Measurements from ENCODE around the gene OTOGL. TPM values are rescaled to one million over a fixed set of nuclear protein-coding genes. Genes with fewer than 3 reads are reported as not detected.
"Not testable (repeated sequence)": the region's sequence is repeated elsewhere in the genome, so short reads cannot be mapped to it uniquely, and the experiment has no call there.

The OTOGL gene
- total RNA-seq, 1 donor from 2014 or later: 0.03 TPM

DNA sequence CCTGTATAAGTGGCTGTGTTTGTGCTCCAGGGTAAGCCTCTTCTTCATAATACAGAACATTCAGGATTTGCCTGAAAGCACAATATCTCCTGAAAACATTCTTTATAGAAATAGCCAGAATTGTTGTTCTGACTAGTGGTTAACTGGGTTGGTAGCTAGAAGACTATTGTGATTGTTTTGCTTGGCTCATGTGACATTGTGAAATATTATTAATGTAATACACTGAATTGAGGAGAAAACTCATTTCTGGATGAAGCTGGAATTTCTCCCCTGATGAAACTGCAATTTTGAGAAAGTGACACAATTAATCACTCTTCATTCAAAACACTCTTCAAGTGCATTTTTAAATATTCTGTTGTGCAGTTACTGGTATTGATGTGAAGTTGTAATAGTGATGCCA is 172.4 kb downstream of the OTOGL start:
- DNase-seq (ENCODE audit: low spot score) (no peak), ATAC-seq (no peak)

DNA sequence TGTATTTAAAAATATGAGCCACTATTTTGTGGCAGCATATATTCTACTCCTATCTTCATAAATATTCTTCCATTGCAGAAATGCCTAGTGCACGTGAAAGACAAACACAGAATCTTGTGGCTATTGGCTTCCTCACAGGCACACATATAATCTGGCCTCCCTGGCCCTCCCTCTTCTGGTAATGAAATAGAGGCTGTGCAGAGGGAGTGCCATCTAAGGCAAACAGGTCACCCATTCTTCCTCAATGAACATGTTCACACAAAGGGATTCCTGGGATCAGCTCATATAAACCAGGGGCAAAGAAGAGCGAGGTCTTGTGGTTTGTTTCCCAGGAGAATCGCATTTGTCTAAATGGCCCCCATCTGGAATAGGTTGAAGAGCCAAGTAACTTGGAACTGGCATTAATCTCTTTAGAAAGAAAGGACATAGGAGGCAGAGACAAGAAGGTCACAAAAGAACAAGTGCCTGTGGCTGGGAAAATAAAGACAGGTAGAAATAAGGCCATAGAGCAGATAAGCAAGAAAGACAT is 173.1 kb downstream of the OTOGL start:
- DNase-seq (ENCODE audit: low spot score) (no peak), ATAC-seq (no peak)

DNA sequence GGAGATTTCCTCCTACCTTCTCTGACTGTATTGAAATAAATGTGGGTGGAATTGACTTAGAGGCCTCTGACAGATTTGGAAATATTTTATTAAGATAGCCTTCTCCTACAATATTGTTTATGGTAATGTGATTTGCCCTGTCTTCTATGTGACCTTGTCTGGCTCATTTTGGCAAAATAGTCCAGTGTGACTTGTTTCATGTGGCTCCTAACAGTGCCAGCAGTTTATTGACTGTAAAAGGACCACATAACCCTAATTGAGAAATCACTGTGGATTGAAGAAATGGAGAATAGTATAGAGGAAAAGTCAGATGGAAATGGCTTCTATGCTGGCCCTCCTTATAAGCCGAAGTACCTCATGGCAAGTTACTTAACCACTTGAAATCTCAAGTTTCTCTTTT is 173.8 kb downstream of the OTOGL start:
- ATAC-seq (peak; percentile 52), DNase-seq (ENCODE audit: low spot score) (no peak)

DNA sequence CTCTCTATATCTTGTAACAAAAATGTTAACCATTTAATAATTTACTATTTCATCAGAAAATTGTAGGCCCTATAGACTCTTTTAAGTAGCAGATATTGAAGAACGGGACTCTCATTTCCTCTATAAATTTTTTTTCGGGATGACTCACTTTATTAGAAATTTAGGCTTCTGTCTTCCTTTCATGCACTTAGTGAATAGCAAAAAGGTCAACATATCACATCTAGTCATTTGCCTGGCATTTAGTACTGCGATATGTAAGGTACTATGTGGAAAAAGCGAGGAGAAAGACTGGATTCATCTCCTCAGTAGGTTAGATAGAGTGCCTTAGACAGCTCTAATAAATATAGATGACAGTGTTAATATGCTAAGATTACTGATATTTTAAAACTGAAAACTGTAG is 178.4 kb downstream of the OTOGL start:
- DNase-seq (ENCODE audit: low spot score) (no peak), ATAC-seq (no peak)

DNA sequence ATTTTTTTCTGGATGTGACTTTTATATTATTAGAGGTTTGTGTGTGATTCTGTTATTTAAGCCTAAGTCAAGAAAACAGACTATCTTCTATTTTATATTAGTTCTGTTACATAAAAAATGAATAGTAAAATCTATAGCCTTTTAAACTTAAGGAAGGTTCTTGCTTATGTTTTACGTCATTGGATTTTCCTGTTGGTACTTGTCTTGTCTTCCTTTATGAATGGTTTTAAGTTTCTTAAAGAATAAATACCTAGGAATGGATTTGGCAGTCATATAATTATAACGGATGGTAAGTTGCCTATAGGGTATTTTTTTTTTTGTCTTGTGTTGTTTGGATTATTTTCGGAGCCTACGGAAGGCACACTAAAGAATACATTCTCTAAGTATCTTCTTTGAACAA is 182.9 kb downstream of the OTOGL start:
- DNase-seq (ENCODE audit: low spot score) (no peak), ATAC-seq (no peak)

DNA sequence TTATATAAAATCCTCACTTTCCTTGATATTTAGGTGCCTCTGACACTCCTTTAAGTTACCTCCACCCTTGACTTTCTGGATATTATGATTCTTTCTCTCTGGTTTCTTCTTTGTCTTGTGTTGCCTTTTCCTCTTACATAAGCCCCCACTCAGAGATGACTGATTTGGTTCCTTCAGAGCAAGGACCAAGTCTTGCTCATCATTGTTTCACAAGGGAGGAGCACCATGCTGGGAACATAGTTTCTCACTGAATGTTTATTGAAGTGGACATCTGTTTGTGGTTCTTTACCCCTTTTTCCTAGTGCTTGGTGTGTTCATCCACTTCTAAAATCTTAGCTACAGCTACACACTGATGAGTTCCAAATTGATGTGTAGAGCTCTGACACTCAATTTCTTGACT is 183.4 kb downstream of the OTOGL start:
- DNase-seq (ENCODE audit: low spot score): no peak

DNA sequence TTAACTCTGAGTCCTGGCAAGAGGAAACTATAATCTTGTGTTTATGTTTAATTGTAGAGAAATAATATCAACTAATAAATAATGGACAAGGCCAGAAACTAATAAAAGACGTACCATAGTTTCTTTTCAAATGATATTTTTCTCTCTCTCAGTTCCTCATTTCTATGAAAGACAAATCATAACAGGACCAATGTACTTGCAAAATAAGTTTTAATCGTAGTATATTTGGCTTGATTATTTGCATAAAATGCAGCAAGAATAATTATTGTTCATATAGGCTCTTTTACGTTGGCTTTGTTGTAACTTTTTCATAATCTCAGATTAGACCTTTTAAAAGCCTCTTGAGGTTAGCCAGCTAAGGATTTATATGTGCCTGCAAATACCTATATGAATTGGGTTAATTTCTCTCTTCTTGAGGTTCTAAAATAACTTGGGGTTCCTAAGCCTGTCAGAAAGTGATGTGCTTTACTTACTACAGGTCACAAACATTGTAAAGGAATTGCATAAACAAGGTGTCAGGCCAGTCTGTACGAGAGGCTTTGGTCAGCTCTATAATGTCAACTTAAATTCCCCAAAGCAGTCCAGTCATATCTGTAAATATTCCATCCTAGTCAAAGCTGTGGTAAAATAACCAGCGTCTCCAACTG is 191.9 kb downstream of the OTOGL start:
- no peak for DNase-seq (ENCODE audit: low spot score)
- ATAC-seq: no peak

More for the DNA sequence above, 183.4 kb downstream of the OTOGL start:
- no peak for ATAC-seq

DNA sequence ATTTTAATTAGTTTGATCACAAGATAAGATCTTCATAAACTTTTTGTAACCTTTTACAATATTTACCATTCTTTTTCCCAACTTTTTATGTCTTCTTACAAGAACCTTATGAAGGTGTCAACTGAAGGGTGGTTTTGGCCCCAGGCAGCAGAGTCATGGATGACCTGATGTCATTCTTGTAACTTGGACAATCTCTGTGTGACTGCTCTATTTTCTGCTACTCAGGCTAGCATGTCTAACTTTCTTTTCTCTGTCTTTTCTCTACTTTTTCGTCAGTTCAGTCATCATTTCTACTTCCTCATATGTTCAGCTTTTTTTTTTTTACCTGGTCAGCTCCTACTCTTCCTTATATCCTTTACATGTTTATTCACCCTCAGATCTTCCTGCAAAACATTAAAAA is 194.0 kb downstream of the OTOGL start:
- no peak for DNase-seq (ENCODE audit: low spot score)
- ATAC-seq: no peak

DNA sequence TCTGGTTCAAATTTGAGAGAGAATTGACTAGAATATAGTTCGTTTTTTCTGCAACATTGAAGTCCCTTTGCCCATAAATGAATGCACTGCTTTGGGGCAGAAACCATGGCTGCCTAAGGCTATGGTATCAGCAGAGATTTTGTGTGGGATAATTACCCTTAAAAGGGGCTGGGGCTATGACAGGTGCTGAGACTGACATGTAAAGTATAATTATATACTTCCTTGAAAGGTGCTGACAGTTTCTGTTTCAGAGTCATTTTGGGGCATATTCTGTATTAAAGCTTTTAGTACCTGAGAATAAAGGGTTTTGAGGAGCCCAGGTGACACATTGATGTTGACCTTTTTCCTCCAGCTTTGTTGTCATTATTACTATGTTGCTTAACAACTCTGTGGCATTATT is 194.4 kb downstream of the OTOGL start:
- ATAC-seq (no peak), DNase-seq (ENCODE audit: low spot score) (no peak)

DNA sequence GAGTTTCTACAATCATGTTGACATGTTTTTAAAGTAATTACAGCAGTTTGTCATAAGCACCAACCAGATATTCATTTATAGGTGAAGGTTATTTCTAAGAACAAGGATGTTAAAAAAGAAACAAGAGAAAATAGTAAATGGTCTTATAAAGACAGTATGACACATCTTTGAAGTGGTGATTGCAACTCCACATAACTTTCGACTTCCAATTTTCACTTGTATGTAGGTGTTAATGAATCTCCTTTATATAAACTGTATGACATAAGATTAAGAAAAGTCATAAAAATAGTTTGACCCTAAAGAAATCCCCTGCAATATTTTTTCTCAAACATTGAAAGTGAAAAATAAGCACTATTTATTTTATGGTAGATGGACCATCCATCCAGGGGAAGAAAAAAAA is 199.9 kb downstream of the OTOGL start:
- DNase-seq (ENCODE audit: low spot score): no peak
- no peak for ATAC-seq

DNA sequence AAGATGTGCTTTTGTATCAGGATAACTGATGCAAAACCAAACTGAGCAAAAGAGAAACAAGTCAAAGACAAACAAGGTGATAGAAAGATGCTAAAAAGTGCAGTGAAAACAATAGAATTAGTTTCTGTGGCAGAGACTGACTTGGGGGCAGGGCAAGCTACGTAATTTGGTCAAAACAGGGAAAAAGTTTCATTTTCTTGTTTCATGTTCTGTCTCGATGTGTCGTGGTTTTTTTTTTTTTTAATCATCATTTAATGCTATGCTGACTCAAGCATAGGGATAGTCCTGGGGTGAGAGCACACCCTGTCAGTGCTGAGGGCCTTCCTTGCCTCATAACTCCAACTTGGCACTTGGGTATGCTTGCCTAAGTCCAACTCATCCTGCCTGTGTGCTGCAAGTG is 200.6 kb downstream of the OTOGL start:
- no peak for DNase-seq (ENCODE audit: low spot score)
- ATAC-seq: no peak

DNA sequence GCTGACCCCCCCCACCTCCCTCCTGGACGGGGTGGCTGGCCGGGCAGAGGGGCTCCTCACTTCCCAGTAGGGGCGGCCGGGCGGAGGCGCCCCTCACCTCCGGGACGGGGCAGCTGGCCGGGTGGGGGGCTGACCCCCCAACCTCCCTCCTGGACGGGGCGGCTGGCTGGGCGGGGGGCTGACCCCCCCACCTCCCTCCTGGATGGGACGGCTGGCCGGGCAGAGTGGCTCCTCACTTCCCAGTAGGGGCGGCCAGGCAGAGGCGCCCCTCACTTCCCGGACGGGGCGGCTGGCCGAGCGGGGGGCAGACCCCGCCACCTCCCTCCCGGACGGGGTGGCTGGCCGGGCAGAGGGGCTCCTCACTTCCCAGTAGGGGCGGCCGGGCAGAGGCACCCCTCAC is 208.1 kb downstream of the OTOGL start:
- ATAC-seq; DNase-seq (ENCODE audit: low spot score): not testable (repeated sequence)

DNA sequence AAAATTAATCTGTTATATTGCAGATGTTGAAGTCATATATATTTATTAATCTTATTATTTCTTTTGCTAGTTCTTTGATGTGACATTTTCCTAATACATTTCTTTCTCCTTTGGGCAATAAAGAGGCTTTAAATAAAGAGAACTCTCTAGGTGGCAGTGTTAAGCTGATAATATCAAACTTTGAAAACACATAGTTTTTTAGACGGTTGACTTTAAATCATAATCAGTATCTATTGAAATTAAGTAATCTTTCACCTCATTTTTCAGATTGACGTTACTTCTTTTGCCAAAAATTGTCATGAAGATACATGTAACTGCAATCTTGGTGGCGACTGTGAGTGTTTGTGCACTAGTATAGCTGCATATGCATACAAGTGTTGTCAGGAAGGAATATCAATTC is 213.9 kb downstream of the OTOGL start:
- DNase-seq (ENCODE audit: low spot score) (no peak), ATAC-seq (no peak)

DNA sequence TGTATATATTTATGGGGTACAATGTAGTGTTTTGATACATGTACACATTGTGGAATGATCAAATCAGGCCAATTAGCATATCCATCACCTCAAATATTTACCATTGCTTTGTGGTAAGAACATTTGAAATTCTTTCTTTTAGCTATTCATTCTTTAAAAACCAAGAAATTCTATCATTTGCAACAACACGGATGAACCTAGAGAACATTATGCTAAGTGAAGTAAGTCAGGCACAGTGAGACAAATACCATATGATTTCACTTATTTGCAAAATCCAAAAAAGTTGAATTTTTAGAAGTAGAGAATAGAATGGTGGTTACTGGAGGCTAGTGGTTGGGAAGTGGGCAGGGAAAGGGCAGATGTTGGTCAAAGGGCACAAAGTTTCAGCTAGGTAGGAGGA is 215.4 kb downstream of the OTOGL start:
- no peak for ATAC-seq
- DNase-seq (ENCODE audit: low spot score): no peak

DNA sequence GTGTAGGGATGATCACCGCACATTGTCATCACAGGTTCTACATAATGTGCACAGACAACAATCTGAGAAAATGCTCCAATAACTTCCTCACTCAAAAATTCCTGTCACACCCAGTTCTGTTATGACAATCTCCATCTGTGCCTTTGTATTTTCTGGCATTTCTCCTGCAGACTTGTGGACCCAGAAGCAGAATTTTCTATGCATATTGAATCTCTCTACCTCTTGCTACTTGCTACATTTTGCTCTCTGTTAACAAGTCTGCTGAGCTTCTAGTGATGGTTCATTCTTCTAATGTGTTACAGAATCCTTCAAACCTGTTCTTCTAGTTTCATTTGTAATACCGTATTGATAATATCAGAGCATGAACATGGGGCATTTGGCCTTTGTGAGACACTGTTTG is 216.9 kb downstream of the OTOGL start:
- ATAC-seq (no peak), DNase-seq (ENCODE audit: low spot score) (no peak)

DNA sequence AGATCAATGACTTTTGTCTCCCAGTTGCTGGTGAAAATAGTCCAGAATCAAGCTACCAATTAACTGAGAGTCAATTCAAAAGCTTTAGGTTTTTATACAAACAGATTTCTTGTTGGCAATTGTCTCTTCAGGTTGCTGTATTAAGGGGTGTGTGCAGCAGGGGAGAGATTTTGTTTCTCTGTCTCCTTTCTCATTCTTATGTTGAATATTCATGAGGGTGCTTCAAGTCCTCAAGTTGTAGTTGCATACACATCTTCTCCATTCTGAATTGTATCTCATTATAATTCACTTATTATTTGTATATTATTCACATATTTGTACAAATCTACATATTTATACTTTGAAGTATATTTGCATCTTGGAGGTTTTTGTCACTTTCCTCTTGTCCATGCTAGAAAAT is 218.0 kb downstream of the OTOGL start:
- DNase-seq (ENCODE audit: low spot score): no peak
- no peak for ATAC-seq

DNA sequence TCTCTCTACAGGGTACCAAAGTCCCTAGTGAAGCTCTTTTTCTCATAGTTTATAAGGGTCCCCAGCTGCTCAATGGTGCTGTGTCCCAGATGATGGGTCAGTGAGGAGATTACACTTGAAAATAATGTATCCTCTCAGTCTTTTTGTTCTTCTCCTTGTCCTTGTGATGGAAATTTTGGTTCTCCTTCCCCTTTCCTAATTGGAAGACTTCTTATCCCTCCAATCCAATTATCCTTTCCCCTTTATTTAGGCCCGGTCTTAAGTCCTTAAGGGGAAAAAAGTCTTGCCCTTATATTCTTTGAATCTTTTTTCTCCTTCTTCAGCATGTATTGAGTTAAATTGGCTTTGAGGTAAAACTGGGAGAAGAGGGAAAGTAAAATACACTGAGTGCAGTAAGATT is 218.6 kb downstream of the OTOGL start:
- ATAC-seq (no peak), DNase-seq (ENCODE audit: low spot score) (no peak)

DNA sequence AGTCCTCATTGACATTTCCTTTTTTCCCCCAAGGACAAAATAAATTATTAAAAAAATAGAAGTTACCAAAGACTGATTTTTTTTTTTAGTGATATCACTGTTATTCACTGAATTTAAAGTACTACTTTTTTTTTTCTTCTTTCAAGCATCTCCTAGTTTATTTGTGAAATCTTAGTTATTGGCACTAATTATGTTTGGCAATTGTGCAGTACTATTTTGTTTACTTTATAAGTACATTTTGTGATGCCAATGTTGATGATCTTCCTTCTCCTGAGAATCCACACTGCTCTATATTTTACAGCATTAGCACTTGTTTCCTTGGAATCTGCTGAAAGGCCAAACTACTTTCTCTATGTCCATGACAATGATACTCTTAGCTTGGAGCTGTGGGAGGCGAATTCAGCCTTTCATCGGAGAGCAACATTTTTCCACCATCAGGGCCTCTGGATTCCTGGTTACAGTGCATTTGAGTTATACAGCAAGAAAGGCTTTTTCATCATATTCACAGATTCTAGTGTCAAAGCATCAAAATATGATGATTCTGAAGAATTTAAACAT is 220.9 kb downstream of the OTOGL start:
- ATAC-seq (no peak), DNase-seq (ENCODE audit: low spot score) (no peak)

DNA sequence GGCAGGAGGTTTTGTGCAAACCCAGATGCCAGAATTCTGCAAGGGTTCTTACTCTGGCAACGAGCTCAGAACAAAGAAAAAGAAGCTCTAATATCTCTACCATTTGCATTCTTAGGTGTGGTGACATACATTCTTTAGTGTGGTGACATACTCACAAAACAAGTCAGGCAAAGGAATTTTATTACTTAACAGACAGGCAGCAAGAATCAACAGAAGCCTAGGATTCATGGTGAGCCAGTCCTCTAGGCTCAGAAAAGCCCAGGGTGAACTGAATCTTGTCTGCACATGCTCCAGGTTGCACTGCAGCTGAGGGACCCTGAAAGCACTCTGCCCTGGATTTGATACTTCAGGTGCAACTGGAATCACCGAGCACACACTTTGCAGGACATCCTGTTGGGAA is 222.3 kb downstream of the OTOGL start:
- DNase-seq (ENCODE audit: low spot score) (no peak), ATAC-seq (no peak)

DNA sequence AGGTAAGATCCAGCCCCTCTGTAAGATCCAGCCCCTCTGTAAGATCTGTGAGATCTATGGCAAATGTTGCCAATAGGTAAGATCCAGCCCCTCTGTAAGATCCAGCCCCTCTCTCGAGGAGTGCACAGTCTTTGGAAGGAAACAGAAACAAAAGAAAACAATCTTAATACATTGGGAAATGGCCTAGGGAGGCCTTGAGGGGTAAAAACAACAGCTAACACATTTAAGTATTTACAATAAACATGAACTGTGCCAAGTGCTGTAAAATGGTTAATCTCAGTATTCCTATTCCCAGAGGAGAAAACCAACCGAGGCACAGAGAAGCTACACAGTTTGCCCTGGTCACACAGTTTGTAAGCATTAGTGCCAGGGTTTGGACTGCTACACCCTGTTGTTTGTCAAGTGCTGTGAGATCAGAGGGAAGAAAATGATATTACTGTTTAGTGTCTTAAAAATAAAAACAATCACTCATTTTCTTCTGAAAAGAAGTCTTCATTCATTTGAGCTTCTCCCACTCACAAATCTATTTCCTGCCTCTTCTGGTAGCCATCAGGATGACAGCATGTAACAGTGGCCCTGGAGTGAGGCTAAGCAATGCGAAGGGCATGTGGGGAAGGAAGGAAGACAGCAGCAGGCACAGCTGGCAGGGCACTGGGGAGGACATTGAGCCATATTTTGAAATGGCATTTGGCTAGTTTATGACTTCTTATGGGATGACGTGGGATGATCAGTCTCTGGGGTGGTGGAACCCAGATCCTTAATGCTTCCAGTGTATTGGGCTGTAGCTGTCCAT is 226.0 kb downstream of the OTOGL start:
- ATAC-seq (no peak), DNase-seq (ENCODE audit: low spot score) (no peak)

DNA sequence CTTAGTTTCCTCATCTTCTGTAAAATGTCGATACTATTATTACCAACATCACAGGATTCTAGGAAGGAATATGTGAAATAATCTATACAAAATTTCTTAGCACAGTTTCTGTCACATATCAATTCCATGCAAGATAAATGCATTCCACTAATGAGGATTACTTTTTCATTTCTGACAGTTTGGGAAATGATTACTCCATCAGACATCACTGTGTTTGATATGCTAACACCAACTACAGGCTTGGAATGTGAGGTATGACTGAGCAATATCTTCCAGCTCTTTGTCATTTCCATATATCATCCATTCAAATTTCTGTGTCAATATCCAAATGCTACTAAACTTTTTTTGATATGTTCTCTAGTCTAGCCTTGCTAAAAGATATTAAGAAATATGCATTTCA is 233.5 kb downstream of the OTOGL start:
- ATAC-seq: no peak
- DNase-seq (ENCODE audit: low spot score): no peak

DNA sequence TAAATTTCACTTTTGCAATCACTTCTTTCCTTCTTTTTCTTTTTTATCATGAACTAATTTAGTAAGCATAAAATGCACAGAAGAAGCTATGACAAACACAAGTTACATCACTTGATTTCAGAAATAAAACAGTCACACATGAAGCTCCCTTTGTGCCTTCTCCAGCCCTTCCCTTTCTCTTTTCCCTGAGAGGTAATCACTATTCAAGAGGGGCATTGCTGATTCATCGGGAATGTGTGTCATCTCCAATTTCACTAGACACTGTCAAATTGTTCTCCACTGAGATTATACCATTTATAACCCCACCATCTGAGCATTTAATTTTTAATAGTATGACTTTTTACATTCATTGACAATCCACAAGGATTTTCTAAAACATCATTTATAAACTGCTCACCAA is 253.1 kb downstream of the OTOGL start:
- DNase-seq (ENCODE audit: low spot score) (no peak), ATAC-seq (no peak)

All from left lobe of liver (tissue), 2 donors.